GM20431 (cell line): ENCODE data around the gene SERGEF.

Source experiments
- in situ Hi-C: fragments of 300-500 bp; cut with MseI, MboI; formaldehyde crosslinking; loops from one replicate; pipeline ENCODE4 v1.15.0; 2020; ENCODE audit warnings: low sequenced_read_pairs; ENCODE audit not compliant: unreplicated experiment

SERGEF gene

DNA sequence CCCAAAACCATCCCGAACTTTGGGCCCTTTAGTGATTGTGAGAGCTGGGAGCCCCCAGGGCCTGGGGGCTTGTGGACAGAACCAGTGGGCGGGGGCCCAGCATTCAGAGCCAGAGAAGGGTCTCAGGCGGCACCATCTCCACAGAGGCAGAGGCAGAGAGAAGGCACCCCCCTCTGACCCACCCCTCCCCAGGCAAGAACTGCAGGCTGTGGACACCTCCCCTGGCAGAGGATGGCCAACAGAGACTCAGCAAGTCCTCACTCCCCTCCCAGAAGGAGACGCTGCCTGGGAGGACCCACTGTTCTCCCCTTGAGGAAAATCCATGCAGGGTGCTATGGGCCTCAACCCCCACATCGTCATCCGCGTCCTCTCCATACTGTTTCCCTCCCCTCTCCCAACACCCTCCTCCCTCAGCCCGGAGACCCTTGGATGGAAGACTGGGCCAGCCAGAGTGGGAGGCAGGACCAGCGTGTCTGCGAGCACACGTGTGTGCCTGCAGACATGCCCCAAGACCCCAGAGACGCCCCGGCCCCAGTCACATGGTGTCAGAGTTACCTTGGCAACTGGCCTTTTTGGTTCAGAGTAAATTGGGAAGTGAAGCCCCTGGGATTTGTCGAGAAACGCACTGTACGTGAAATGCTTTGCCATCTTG is 235.6 kb downstream of the SERGEF start:
- in situ Hi-C loops, result no loop called here

DNA sequence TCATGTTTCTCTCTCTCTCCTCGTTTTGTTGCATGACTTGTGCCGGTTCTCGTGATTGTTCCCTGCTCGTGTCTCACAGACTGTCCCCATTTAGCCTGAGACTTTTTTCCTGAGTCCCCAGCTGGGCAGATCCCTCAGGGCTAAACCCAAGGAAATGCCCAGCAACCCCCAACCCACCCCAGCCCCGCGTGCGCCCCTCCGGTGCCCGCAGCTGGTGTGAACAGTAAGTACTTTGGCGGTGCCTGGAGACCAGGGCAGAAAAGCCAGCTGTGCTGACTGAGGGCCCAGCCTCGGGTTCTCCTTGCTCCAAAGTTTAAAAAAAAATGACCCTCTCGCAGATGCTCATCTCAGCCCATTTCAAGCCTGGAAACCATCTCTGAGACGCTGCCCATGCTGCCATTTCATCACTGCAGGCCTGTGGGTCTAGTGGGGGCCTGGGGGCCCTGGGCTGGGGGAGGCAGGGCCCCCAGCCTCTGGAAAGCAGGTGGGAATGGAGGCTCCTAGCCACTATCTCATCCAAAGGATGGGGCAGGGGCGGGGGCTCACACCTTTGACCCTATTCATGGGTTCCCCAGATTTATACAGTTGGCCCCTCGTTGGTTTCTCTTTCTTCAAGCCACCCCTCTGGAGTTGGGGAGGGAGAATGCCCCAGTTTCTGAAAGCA is 236.5 kb downstream of the SERGEF start:
- in situ Hi-C loops, result no loop called here

DNA sequence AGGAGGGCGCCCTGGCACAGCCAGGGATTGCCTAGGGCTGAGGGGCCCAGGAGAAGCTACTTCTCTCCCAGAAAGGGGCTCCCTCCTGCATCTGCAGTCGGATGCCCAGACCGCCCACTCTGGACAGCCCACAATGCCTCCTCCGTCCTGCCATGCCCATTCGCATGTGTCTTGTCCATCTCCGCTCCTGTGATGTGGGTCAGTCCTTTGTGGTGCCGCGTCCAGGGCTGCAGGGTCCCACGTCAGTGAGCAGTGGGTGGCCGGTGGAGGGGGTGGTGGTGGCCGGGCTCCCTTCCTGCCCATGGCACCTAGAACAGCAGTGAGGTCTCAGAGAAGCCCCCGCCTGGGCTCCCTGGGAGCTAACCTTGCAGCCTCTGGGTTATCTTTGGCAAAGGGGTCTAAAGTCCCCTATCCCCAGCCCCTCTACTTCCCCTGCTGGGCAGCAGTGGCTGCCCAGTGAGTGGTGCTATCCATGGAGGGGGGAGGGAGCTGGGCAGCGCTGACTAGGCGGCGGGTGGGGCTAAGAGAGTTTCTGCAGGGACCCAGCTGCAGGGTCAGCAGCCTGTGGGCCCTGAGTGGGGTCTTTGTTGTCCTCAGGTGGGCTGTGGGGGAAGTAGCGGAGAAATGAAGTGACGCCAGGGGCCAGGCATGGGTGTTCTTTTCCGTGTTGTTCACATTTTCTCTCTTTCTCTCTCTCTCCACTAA is 237.2 kb downstream of the SERGEF start:
- in situ Hi-C loops, result no loop called here

GRCh38 chr11:17775035-17775348 is 237.9 kb downstream of the SERGEF start:
- in situ Hi-C loops, result no loop called here

DNA sequence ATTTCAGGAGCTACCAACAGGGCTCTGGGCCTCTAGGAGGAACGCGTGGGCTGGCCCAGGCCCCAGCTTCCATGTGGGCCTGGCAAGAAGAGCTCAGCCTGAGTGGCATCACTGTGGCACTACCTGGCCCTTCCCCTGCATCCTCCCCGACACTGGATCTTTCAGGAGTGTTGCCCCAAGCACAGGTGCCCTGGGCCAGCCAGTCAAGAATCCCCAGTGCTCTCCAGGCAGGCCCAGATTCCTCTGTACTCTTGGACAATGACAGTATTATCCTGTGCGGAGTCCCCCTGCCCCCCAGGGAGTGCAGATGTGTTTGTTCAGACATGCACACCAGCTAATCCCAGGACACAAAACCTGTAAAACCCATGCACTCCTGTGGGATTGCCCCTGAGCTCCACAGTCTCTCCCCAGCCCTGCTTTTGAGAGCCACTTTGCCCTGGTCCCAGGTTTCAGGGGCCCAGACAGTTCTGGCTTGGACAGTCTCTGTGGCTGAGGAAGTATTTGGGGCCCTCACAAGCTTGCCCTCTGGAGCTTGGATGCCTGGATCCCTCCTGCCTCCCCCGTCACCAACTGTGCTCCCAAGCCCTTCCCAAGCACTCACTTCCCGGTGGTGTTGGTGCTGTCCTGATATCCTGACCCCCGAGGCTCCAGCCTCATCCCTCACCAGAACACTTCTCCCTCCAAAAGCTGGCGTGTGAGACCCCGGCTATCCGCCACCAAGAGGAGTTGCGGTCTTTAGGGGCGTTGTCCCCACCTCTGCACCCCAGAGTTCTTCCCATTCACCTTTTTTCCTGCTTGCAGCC is 238.4 kb downstream of the SERGEF start:
- in situ Hi-C loops, result no loop called here

DNA sequence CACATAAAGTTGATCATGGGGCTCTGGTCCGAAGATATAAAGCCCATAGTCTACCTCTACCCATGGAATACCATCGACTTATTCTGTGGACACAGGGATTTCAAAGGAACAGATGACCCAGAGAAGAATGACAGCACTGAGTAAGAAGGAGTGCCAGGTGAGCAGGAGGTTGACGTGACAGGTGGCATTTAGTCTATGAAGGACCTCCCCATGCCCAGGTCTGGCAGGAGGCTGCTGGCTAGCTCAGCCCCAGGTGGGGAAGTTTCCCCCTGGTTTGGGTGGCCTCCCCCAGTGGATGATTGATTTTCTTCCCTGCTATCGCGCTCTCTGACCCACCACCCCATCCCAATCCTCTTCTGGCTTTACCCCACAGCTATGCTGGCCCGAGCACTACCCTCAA is 239.2 kb downstream of the SERGEF start:
- in situ Hi-C loops, result no loop called here

GRCh38 chr11:17772704-17773600 is 239.9 kb downstream of the SERGEF start:
- in situ Hi-C loops, result no loop called here

- in situ Hi-C loops, result no loop called here
These were observed 240.9 kb downstream of the SERGEF start for GRCh38 chr11:17771841-17772401.

DNA sequence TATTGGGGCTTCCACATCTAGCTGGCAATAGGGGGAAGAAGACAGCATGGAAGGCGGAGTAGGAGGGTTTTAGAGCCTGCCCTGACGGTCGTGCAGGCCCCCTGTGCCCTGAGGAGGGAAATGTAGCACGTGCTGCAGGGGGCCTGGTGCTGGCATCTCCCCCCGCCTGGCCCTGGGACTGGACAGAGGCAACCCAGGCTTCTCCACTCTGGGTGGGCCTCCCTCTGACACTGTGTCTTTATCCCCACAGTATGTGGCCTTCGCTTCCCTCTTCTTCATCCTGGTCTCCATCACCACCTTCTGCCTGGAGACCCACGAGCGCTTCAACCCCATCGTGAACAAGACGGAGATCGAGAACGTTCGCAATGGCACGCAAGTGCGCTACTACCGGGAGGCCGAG is 241.4 kb downstream of the SERGEF start:
- in situ Hi-C loops, result no loop called here

DNA sequence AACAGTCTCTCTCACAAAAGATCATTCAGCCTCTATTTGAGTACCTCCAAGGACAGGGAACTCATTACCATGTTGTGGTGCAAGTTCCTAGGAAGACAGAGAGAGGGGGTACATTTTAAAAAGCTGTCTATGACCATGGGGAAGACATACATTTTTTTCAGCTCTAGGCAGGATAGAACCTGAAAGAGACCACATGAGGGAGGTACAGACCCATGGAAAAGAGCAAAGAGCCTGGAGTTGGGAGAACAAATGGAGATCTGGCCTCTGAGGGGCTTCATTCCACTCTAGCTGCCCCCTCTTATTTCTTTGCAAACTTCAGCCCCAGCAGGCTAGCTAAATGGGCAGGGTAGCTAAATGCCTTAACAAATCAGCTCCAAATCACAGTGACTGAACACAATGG is 241.9 kb downstream of the SERGEF start:
- in situ Hi-C loops, result no loop called here

GRCh38 chr11:17770048-17770652 is 242.7 kb downstream of the SERGEF start:
- in situ Hi-C loops, result no loop called here

- in situ Hi-C loops, result no loop called here
These were observed 243.6 kb downstream of the SERGEF start for GRCh38 chr11:17769218-17769617.

DNA sequence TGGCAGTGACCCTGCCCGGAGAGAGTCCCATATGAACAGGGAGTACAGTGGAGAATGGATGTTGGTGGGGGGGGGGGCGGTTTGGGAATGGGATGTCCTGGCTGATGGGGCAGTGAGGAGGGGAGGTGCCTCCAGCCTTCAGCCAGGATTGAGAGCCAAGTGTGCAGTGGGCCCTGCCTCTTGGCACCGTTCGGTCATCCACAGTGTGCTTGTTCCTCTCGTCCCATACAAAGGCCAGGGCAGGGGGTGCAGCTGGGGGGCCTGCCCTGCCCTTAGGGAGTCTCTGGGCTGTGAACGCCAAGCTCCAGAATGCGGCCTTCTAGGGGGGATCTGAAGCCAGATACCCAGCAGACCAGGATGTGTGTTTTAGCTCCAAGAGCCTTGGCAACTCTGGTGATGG is 244.3 kb downstream of the SERGEF start:
- in situ Hi-C loops, result no loop called here

- in situ Hi-C loops, result no loop called here
These were observed 244.9 kb downstream of the SERGEF start for GRCh38 chr11:17767914-17768313.

DNA sequence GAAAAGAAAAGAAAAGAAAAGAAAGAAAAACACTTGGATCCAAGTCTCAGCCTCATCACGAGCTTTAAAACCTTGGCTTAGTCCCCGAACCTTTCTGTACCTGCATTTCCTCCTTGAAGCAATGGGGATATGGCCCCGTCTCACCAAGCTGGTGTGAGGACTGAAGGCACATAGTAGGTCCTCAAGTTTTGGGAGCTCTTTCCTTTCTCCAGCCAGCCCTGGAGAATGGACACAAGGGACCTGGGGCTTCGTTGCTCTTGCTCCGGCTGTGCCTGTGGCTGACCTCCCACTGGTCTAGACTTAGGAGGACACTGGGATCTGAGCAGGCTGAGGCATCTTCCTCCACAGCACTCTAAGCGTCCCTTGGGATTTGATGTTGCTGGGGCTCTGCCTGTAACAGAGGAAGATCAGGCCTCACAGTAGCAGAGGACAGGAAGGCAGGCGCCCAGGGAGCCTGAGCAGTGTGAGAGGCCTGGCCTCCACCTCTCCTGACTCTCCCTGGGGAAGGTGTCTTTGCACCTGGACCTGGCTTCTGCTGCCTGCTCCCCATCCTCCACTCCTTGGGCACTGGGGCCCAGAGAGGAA is 245.5 kb downstream of the SERGEF start:
- in situ Hi-C loops, result no loop called here

DNA sequence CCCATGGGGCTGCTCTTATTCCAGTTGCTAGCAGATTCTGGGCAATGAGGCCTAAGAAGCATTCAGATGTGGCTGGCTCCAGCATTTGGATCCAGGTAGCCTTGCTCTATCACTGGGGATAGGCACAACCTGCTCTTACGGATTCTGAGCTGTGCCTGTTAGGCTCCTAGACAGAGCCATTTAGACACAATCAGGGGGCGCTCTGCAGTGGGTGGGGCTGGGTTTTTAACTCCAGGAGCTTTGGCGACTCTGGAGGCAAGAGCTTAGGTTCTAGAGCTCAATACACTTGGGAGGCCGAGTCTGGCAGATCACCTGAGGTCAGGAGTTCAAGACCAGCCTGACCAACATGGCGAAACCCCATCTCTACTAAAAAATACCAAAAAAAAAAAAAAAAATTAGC is 246.3 kb downstream of the SERGEF start:
- in situ Hi-C loops, result no loop called here

DNA sequence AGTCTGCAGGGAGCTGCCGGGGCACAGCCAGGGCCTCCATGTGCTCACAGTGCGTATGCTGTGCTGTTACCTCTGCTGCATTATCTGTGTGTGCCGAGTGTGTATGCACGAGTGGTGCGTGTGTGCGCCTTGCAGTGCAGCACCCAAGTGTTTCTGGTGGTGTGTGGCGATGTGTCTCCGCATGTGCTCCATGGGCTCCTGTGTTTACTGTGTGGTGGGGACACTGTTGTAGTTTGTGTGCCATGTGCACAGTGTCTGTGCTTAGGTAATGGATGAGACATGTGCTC is 246.8 kb downstream of the SERGEF start:
- in situ Hi-C loops, result no loop called here

DNA sequence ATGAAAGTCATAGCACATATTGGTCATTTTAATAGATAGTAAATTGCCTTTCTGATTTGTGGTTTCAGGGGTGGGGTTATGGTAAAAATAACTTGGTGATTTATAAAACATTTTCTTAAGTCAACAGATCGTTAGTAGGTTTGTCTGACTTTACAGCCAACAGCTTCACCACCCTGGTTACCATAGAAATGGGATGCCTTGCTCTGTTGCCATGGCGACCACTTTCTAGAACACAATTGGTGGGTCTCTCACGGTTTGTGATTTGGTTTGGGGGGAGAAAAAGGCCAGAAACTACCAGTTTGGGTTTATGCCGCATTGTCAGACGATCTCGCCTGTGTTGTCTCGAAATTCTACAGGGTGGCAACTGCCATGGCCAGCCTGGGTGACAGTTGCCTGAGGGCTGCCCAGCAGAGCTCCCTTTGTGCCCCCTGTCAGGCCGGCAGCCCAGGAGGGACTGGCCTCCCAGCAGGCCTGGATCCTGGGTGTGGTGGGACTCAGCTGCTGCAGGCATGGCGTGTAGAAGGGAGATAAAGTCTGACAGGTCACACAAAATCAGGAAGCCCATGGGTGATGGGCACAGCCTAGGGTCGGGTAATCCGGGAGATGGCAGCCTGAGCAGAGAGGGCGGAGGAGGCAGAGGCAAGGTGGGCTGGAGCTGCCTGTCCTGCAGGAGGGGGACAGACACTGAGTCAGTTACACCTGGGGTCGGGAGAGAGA is 247.3 kb downstream of the SERGEF start:
- in situ Hi-C loops, result no loop called here
